GM21390 (cell line): ENCODE data around the gene C2orf92.
"Not testable (repeated sequence)": the region's sequence is repeated elsewhere in the genome, so short reads cannot be mapped to it uniquely, and the experiment has no call there.

Experiments used
- ATAC-seq: cut with Tn5 transposase; IDR thresholded peaks from one replicate; pipeline ENCODE4 v1.9.1; 2021; ENCODE audit not compliant: unreplicated experiment

The C2orf92 gene

GRCh38 chr2:97669448-97669847, at the start of gene C2orf92:
TSS of gene C2orf92 (plus strand) at chr2:97669713. CDS start at chr2:97669789, 76 bp downstream.
- ATAC-seq = no peak

DNA sequence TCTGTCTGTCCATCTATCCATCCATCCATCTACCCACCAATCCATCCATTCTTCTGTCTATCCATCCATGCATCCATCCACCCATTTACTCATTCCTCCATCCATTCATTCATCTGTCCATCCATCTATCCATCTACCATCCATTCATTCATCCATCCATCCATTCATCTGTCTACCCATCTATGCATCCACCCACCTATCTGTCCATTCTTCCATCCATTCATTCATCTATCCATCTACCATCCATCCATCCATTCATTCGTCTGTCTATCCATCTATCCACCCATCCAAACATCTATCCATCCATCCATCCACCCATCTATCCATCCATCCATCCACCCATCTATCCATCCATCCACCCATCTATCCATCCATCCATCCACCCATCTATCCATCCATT, 49.0 kb upstream of the C2orf92 start:
- ATAC-seq = not testable (repeated sequence)

- not testable (repeated sequence) for ATAC-seq
Measured at GRCh38 chr2:97622976-97623375, 46.5 kb upstream of the C2orf92 start.

DNA sequence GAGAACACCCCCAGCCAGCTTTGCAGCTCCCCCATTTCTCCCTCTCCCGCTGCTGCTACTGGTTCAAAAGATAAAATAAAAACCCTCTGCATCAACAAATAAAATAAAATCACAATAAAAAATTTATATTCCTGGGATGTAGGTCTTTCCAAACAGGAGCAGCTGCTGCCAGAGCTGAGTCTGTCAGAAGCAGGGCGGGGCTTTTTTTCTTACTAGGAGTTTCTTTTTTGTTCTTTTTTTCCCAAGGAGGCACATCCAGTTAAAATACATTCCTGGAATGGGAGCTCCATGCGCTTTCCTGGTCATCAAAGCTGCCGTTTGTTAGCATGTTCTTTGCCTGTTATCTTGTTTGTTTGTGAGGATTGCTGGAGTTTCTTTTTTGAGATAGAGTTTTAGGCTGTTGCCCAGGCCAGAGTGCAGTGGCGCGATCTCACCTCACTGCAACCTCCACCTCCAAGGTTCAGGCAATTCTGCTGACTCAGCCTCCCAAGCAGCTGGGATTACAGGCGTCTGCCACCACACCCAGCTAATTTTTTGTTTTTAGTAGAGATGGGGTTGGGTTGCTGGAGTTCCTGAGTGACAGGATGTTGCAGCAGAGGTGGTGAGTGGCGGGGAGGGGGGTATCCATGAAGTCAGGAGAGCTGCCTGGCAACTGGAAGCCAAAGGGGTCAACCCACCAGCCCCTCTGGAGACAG, 44.0 kb upstream of the C2orf92 start:
- ATAC-seq = not testable (repeated sequence)

GRCh38 chr2:97626049-97626430, 43.5 kb upstream of the C2orf92 start:
- ATAC-seq = not testable (repeated sequence)

GRCh38 chr2:97644023-97644717, 25.3 kb upstream of the C2orf92 start:
- ATAC-seq = no peak

DNA sequence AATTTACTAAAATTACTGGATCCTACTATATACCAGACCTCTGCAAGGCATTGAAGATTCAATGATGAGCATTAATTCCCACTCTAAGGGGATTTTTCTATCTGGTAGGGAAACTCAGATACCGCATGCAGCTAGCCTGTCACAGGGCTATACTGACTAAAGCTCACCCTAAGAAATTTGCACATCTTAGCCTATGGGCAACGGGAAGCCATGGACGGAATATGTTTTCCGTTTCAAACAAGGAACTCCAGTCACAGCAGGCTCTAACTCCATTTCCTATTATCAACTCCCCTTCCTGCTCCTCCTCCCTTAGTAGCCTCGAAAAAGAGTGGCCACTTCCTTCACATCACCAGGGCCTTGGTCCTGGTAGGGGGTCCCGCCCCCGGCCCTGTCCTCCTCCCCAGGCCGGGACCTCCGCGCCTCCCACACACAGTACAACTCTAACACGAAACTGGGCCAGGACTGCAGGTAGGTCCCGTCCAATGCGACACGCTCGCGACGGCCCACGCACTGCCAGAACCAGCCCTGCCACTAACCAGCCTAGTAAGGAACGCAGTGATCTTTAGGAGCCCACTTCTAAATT, 24.3 kb upstream of the C2orf92 start:
- ATAC-seq = peak; percentile 35

- peak; percentile 87 for ATAC-seq
Measured at GRCh38 chr2:97645695-97646629, 23.6 kb upstream of the C2orf92 start, which contains the start of gene COX5B. TSS of gene COX5B (plus strand) at chr2:97646062. CDS start at chr2:97646087, 25 bp downstream.

DNA sequence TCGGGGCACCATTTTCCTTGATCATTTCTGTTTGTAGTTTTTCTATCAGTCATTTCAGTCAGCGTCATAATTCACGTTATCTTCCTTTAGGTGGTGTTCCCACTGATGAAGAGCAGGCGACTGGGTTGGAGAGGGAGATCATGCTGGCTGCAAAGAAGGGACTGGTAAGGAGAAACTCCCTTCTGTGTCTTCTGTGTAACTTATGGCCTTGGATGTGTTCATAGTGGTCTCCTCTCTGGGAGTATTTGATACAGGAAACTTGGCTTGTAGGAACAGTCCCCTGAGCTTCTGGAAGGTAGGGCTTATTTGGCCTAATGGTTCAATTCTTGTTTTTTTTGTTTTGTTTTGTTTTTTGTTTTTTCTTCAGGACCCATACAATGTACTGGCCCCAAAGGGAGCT, 22.5 kb upstream of the C2orf92 start:
- ATAC-seq = no peak

- no peak for ATAC-seq
Measured at GRCh38 chr2:97651114-97651513, 18.4 kb upstream of the C2orf92 start.

DNA sequence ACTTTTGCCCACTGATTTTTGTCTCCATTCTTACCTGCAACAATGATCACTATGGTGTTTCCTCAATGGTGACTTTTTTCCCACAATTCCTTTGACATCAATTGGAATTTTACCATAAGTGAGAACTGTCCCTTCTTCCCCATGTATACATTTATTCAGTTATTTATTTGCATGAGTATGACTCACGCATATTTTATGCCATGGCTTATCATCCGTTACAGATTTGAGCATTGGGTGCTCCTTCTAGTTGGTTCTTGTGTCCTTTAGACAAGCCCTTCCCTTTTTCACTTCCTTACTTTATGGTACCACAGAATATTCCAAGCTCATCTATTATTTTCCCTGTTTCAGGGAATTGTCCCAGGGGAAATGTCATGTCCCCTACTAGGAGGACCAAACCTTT, 16.0 kb upstream of the C2orf92 start:
- ATAC-seq = no peak

GRCh38 chr2:97653874-97654273, 15.6 kb upstream of the C2orf92 start:
- no peak for ATAC-seq

DNA sequence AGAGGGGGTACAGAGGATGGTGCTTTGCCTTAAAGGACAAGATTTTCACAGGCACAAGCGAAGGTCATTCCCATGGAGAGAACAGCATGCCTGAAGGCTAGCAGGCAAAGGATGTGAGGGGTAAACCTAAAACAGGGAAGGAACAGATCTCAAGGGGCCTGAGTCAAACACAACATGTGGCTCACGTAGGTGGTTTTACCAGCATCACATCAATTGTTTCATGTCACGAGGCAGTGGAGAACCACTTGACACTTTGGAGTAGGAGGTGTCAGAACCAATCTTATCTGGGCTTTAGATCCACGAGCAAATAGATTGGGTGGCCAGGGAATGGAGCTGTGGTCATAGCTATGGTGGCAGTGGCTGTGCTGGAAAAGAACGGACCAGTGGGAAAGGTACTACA, 15.2 kb upstream of the C2orf92 start:
- ATAC-seq = no peak

GRCh38 chr2:97654791-97655190, 14.7 kb upstream of the C2orf92 start:
- ATAC-seq = no peak

DNA sequence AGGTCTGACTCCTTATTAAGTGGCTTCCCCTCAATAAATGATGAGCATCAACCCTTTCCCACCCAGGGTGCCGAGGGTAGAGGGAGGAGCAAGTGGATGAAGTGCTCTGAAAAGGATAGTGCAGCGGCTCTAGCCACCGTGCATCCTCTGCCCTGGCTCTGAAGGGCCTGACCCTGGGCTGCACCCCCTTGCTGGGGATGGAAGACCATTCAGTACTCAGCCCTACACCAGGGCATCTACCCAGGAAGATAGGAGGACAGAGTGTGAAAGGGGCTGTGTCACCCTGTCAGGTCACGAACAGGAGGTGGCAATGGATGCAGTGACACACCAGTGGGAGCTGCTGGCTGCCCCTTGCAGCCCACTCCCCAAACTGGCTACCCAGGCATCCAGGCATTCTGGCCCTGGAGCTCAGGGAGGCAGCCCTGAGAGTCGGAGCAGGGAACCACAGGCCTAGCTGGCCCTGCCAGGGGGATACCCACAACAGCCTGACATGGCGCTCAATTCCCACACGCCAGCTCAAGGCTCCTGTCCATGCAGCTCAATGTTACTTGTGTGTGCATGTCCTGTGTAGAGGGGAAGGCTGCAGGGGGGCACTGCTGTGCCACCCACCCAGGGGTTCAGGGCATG, 13.3 kb upstream of the C2orf92 start:
- no peak for ATAC-seq

- no peak for ATAC-seq
Measured at GRCh38 chr2:97656905-97657587, 12.5 kb upstream of the C2orf92 start.

DNA sequence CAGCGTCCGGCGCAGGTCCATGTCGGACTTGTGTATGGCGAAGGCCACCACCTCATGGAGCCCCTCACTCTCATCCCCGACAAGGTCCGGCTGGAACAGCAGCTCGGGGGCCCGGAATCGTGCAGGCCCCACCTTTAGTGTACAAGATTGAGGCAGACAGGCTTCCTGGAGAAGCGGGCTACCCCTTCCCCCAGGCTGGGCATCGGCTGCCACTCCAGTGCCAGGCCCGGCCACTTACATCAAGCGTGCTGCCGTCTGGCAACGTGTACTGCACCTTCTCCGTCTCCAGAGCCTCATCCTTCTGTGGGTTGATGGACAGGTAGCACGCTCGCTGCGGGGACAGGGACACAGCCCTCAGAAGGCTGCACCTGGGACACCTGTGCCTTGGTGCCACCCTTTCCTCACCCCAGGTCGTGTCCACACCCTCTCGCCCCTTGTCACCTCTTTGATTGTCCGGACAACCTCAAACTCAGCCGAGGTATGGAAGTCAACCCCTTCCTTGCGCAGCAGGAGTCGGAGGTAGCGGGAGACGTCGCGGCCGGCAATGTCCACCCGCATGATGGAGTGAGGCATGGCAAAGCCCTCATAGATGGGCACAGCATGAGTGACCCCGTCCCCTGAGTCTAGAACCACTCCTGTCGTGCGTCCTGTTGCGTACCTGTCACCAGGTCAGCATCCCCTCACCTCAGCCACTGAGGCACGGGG, 11.4 kb upstream of the C2orf92 start:
- no peak for ATAC-seq

- ATAC-seq = no peak
Measured at GRCh38 chr2:97658691-97659157, 10.8 kb upstream of the C2orf92 start.
